HG03432 (cell line): ENCODE measurements around the gene BTBD3.

Experiments used
- ATAC-seq: cut with Tn5 transposase; IDR thresholded peaks from one replicate; pipeline ENCODE4 v1.9.1; 2021; ENCODE audit warnings: mild to moderate bottlenecking, moderate library complexity; ENCODE audit not compliant: unreplicated experiment

Gene BTBD3

GRCh38 chr20:11965602-11966001 lies 47.9 kb downstream of the BTBD3 start:
- ATAC-seq: no peak

- ATAC-seq: no peak
Measured at GRCh38 chr20:11966186-11966585, 48.5 kb downstream of the BTBD3 start.

- no peak for ATAC-seq
Measured at GRCh38 chr20:11970243-11970836, 52.6 kb downstream of the BTBD3 start.

- ATAC-seq: no peak
Measured at GRCh38 chr20:11972478-11972877, 54.8 kb downstream of the BTBD3 start.
